Keratinocyte (primary cell): ENCODE data around the gene MFNG. TPM values are rescaled to one million over a fixed set of nuclear protein-coding genes. Genes with fewer than 3 reads are reported as not detected.

Experiments used
- DNase-seq: peaks from one replicate; pipeline ENCODE4 v3.0.0-alpha.2; 2011; ENCODE audit warnings: low read depth, missing footprints, low spot score
- FAIRE-seq: peaks from 2 replicates; lab custom pipeline; 2011; peaks lifted over from hg19 to GRCh38; lab: Jason Lieb, UNC
- H2AFZ ChIP-seq: 2 replicates; pipeline ENCODE4 v1.6.0; 2012; ENCODE audit warnings: low read length, control low read depth, inconsistent platforms; ENCODE audit not compliant: control insufficient read depth
- H3K27ac ChIP-seq: 2 replicates; pipeline ENCODE4 v1.5.1; 2011; ENCODE audit warnings: low read length; ENCODE audit not compliant: control insufficient read depth, insufficient read depth
- H3K27me3 ChIP-seq: 3 replicates; pipeline ENCODE4 v1.6.0; 2011; ENCODE audit warnings: low read length; ENCODE audit not compliant: control insufficient read depth, insufficient read depth; ENCODE audit errors: extremely low read depth
- H3K36me3 ChIP-seq, 2 experiments: 2 replicates in 1 of 2; 3 replicates in 1 of 2; pipeline ENCODE4 v1.5.1; 2011; ENCODE audit warnings: low read length in 2 of 2, mild to moderate bottlenecking in 1 of 2; ENCODE audit not compliant: control insufficient read depth in 2 of 2, insufficient read depth in 2 of 2; ENCODE audit errors: extremely low read depth in 1 of 2
- H3K4me1 ChIP-seq: 3 replicates; pipeline ENCODE4 v1.5.1; 2011; ENCODE audit warnings: low read length; ENCODE audit not compliant: control insufficient read depth, insufficient read depth; ENCODE audit errors: extremely low read depth
- H3K4me2 ChIP-seq: 3 replicates; pipeline ENCODE4 v1.6.0; 2011; ENCODE audit warnings: low read depth, low read length; ENCODE audit not compliant: control insufficient read depth, insufficient read depth; ENCODE audit errors: extremely low read depth
- H3K4me3 ChIP-seq, 3 experiments: fragments of 200-600 bp in 1 of 3; sonication (generic) in 1 of 3; 2 replicates in 2 of 3; 3 replicates in 1 of 3; pipeline ENCODE4 v1.5.1; 2011 to 2016; ENCODE audit warnings: low read length in 3 of 3, mild to moderate bottlenecking in 3 of 3, control low read depth in 2 of 3, inconsistent platforms in 1 of 3, low read depth in 1 of 3, mixed read lengths in 1 of 3, mixed run types in 1 of 3, moderate library complexity in 1 of 3; ENCODE audit not compliant: control insufficient read depth in 2 of 3, insufficient read depth in 2 of 3; ENCODE audit errors: extremely low read depth in 1 of 3
- H3K79me2 ChIP-seq: 2 replicates; pipeline ENCODE4 v1.6.0; 2012; ENCODE audit warnings: low read length; ENCODE audit not compliant: control insufficient read depth, insufficient read depth
- H3K9ac ChIP-seq: 3 replicates; pipeline ENCODE4 v1.6.0; 2011; ENCODE audit warnings: low read length; ENCODE audit not compliant: control insufficient read depth, insufficient read depth; ENCODE audit errors: extremely low read depth
- H3K9me1 ChIP-seq: 3 replicates; pipeline ENCODE4 v1.6.0; 2011; ENCODE audit warnings: low read length; ENCODE audit not compliant: control insufficient read depth, insufficient read depth; ENCODE audit errors: extremely low read depth
- H3K9me3 ChIP-seq: 2 replicates; pipeline ENCODE4 v1.5.1; 2012; ENCODE audit warnings: low read depth, low read length; ENCODE audit not compliant: control insufficient read depth
- H4K20me1 ChIP-seq: 3 replicates; pipeline ENCODE4 v1.6.0; 2011; ENCODE audit warnings: low read length; ENCODE audit not compliant: control insufficient read depth, insufficient read depth; ENCODE audit errors: extremely low read depth
- CTCF ChIP-seq, 3 experiments: IDR thresholded peaks in 1 of 3; conservative IDR thresholded peaks in 1 of 3; optimal IDR thresholded peaks in 1 of 3; 2 replicates in 2 of 3; 3 replicates in 1 of 3; pipeline versions ENCODE3 to v1.5.1; 2011; ENCODE audit warnings: low read length in 3 of 3, mild to moderate bottlenecking in 3 of 3, moderate library complexity in 2 of 3, control low read depth in 1 of 3, inconsistent platforms in 1 of 3; ENCODE audit not compliant: insufficient read depth in 2 of 3; ENCODE audit errors: extremely low read depth in 1 of 3
- EZH2 ChIP-seq: IDR thresholded peaks from one replicate; pipeline ENCODE4 v1.6.1; 2012; ENCODE audit warnings: inconsistent platforms, mild to moderate bottlenecking, low read length, moderate library complexity
- dilution Hi-C: fragments of 300-500 bp; cut with MboI; formaldehyde crosslinking; loops from one replicate; pipeline ENCODE4 v1.7.0; 2020; ENCODE audit warnings: low sequenced_read_pairs; ENCODE audit not compliant: extremely low pct_ligation_motif_present
- polyA plus RNA-seq, 5 experiments: library from polyadenylated mRNA; depleted of rRNA in 3 of 5; stranded (reverse) in 3 of 5; stranded (forward) in 1 of 5; unstranded in 1 of 5; fragments of >200 nt; gene quantifications; 1 replicate in 1 of 5; 2 replicates in 3 of 5; 3 replicates in 1 of 5; pipeline versions ENCODE4 v1.2.1 to v1.2.3, GENCODE V29; 2011 to 2012; ENCODE audit warnings: missing spikeins in 2 of 5, low read depth in 1 of 5, low replicate concordance in 1 of 5

Gene MFNG
- polyA plus RNA-seq, 1 donor (not counting 4 experiments of a cell fraction or from before 2014, with no cell fraction given) = 5.9 TPM

- Histone ChIP-seq H3K9me1 (no peaks in the 10 kb centered on the region), H3K9ac (no peak overlapping the region), H3K79me2 (peaks cover 8% of the 10 kb centered on the region), H3K36me3 (peaks cover 39 to 58% of the 10 kb centered on the region in 2 experiments), H3K9me3 (no peaks in the 10 kb centered on the region), H3K27ac (no peak overlapping the region), H2AFZ (no peak overlapping the region), H3K4me3 (no peak overlapping the region), H4K20me1 (peaks cover 26% of the 10 kb centered on the region), H3K4me1 (peaks cover 5% of the 10 kb centered on the region), H3K4me2 (no peak overlapping the region), H3K27me3 (no peaks in the 10 kb centered on the region)
- dilution Hi-C loops = no loop called here
- FAIRE-seq = no peak
- TF ChIP-seq CTCF (optimal IDR thresholded peaks at IDR 0.05 in 1 of 3, IDR thresholded peaks at IDR 0.05 in 1 of 3, conservative IDR thresholded peaks at IDR 0.05 in 1 of 3; ENCODE audit: extremely low read depth in 1 of 3, insufficient read depth in 2 of 3, low read length in 3 of 3) (no peak), EZH2 (no peak)
- no peak for DNase-seq
Measured at GRCh38 chr22:37489983-37490382, 3.8 kb upstream of the MFNG start.

- Histone ChIP-seq H3K4me2 (no peak overlapping the region), H4K20me1 (peaks cover 26% of the 10 kb centered on the region), H3K4me3 (no peak overlapping the region), H3K9ac (no peak overlapping the region), H3K9me1 (no peaks in the 10 kb centered on the region), H2AFZ (no peak overlapping the region), H3K27me3 (no peaks in the 10 kb centered on the region), H3K27ac (no peak overlapping the region), H3K36me3 (peaks cover 28 to 47% of the 10 kb centered on the region in 2 experiments), H3K79me2 (peaks cover 3% of the 10 kb centered on the region), H3K9me3 (no peaks in the 10 kb centered on the region), H3K4me1 (peaks cover 5% of the 10 kb centered on the region)
- DNase-seq (no peak), FAIRE-seq (no peak)
- dilution Hi-C loops = no loop called here
- TF ChIP-seq CTCF (optimal IDR thresholded peaks at IDR 0.05 in 1 of 3, IDR thresholded peaks at IDR 0.05 in 1 of 3, conservative IDR thresholded peaks at IDR 0.05 in 1 of 3; ENCODE audit: extremely low read depth in 1 of 3, insufficient read depth in 2 of 3, low read length in 3 of 3) (no peak), EZH2 (no peak)
Measured at GRCh38 chr22:37488337-37489135, 2.4 kb upstream of the MFNG start.
